Measurements from ENCODE around the gene TBC1D13. TPM values are rescaled to one million over a fixed set of nuclear protein-coding genes. Genes with fewer than 3 reads are reported as not detected.

Gene TBC1D13
- total and polyA plus RNA-seq, 2 of the 13 experiments (the other 11 are each of a cell fraction or from before 2014, with no cell fraction given), result 17.9 to 19.7 TPM

DNA sequence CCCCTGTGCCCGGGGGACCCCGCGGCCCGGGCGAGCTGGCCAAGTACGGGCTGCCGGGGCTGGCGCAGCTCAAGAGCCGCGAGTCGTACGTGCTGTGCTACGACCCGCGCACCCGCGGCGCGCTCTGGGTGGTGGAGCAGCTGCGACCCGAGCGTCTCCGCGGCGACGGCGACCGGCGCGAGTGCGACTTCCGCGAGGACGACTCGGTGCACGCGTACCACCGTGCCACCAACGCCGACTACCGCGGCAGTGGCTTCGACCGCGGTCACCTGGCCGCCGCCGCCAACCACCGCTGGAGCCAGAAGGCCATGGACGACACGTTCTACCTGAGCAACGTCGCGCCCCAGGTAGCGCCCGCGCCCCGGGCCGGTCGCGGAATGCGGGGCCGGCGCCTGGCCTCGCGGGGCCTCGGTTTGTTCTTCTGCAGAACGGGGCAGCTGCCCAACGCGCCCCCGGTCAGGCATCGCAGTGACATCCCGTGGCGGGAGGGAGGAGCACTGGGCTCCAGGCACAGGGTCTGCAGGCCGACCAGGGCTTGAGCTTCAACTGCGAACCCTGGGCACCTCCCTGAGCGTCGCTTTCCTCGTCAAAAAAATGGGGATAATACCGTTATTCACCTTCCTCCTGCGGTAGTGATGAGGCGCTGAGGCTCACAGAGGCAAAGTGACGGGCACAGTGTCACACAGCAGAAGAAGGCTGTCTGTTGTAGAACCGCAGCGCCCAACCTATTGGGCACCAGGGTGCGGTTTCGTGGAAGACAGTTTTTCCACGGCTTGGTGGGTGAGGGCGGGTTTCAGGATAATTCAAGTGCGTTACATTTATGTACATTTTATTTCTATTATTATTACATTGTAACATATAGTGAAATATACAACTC lies 32.0 kb downstream of the TBC1D13 start (continued):
- TF ChIP-seq, protein P1, sequence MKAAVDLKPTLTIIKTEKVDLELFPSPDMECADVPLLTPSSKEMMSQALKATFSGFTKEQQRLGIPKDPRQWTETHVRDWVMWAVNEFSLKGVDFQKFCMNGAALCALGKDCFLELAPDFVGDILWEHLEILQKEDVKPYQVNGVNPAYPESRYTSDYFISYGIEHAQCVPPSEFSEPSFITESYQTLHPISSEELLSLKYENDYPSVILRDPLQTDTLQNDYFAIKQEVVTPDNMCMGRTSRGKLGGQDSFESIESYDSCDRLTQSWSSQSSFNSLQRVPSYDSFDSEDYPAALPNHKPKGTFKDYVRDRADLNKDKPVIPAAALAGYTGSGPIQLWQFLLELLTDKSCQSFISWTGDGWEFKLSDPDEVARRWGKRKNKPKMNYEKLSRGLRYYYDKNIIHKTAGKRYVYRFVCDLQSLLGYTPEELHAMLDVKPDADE (CRISPR knock-in tag; IDR thresholded peaks at IDR 0.05), result no peak
- TF ChIP-seq HES4 (CRISPR knock-in tag; IDR thresholded peaks at IDR 0.05; ENCODE audit: borderline replicate concordance) (peak; percentile 91), ZNF598 (CRISPR knock-in tag; IDR thresholded peaks at IDR 0.05; ENCODE audit: borderline replicate concordance) (no peak), ZNF3 (CRISPR knock-in tag; IDR thresholded peaks at IDR 0.05) (no peak), ONECUT2 (CRISPR knock-in tag; IDR thresholded peaks at IDR 0.05) (no peak), KLF11 (CRISPR knock-in tag; IDR thresholded peaks at IDR 0.05) (no peak), ZNF264 (CRISPR knock-in tag; IDR thresholded peaks at IDR 0.05) (no peak), HMG20B (CRISPR knock-in tag; conservative IDR thresholded peaks at IDR 0.05) (no peak), ZBTB7B (CRISPR knock-in tag; IDR thresholded peaks at IDR 0.05) (no peak), HCFC1 (IDR thresholded peaks at IDR 0.05; ENCODE audit: low read depth, low read length) (no peak), ZNF337 (CRISPR knock-in tag; IDR thresholded peaks at IDR 0.05; ENCODE audit: borderline replicate concordance, low read depth) (no peak), ZNF605 (CRISPR knock-in tag; IDR thresholded peaks at IDR 0.05) (no peak), PCBP1 (IDR thresholded peaks at IDR 0.05; ENCODE audit: borderline replicate concordance, low read depth, low read length) (no peak)
- TF ChIP-seq, protein P2, sequence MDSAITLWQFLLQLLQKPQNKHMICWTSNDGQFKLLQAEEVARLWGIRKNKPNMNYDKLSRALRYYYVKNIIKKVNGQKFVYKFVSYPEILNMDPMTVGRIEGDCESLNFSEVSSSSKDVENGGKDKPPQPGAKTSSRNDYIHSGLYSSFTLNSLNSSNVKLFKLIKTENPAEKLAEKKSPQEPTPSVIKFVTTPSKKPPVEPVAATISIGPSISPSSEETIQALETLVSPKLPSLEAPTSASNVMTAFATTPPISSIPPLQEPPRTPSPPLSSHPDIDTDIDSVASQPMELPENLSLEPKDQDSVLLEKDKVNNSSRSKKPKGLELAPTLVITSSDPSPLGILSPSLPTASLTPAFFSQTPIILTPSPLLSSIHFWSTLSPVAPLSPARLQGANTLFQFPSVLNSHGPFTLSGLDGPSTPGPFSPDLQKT (CRISPR knock-in tag; IDR thresholded peaks at IDR 0.05; ENCODE audit: borderline replicate concordance), result no peak
- TF ChIP-seq, protein P3, sequence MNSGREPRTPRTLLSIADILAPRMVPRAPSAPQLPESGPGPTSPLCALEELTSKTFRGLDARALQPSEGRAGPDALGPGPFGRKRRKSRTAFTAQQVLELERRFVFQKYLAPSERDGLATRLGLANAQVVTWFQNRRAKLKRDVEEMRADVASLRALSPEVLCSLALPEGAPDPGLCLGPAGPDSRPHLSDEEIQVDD (CRISPR knock-in tag; IDR thresholded peaks at IDR 0.05; ENCODE audit: borderline replicate concordance), result peak; percentile 86; the same call in 1 of the 2 replicates
- TF ChIP-seq, protein P4, sequence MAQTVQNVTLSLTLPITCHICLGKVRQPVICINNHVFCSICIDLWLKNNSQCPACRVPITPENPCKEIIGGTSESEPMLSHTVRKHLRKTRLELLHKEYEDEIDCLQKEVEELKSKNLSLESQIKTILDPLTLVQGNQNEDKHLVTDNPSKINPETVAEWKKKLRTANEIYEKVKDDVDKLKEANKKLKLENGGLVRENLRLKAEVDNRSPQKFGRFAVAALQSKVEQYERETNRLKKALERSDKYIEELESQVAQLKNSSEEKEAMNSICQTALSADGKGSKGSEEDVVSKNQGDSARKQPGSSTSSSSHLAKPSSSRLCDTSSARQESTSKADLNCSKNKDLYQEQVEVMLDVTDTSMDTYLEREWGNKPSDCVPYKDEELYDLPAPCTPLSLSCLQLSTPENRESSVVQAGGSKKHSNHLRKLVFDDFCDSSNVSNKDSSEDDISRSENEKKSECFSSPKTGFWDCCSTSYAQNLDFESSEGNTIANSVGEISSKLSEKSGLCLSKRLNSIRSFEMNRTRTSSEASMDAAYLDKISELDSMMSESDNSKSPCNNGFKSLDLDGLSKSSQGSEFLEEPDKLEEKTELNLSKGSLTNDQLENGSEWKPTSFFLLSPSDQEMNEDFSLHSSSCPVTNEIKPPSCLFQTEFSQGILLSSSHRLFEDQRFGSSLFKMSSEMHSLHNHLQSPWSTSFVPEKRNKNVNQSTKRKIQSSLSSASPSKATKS (CRISPR knock-in tag; IDR thresholded peaks at IDR 0.05), result no peak
- TF ChIP-seq, protein P5, sequence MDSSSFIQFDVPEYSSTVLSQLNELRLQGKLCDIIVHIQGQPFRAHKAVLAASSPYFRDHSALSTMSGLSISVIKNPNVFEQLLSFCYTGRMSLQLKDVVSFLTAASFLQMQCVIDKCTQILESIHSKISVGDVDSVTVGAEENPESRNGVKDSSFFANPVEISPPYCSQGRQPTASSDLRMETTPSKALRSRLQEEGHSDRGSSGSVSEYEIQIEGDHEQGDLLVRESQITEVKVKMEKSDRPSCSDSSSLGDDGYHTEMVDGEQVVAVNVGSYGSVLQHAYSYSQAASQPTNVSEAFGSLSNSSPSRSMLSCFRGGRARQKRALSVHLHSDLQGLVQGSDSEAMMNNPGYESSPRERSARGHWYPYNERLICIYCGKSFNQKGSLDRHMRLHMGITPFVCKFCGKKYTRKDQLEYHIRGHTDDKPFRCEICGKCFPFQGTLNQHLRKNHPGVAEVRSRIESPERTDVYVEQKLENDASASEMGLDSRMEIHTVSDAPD (CRISPR knock-in tag; IDR thresholded peaks at IDR 0.05), result no peak
- TF ChIP-seq, protein P6, sequence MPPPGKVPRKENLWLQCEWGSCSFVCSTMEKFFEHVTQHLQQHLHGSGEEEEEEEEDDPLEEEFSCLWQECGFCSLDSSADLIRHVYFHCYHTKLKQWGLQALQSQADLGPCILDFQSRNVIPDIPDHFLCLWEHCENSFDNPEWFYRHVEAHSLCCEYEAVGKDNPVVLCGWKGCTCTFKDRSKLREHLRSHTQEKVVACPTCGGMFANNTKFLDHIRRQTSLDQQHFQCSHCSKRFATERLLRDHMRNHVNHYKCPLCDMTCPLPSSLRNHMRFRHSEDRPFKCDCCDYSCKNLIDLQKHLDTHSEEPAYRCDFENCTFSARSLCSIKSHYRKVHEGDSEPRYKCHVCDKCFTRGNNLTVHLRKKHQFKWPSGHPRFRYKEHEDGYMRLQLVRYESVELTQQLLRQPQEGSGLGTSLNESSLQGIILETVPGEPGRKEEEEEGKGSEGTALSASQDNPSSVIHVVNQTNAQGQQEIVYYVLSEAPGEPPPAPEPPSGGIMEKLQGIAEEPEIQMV (CRISPR knock-in tag; IDR thresholded peaks at IDR 0.05; ENCODE audit: low read depth), result no peak
- TF ChIP-seq, protein P7, sequence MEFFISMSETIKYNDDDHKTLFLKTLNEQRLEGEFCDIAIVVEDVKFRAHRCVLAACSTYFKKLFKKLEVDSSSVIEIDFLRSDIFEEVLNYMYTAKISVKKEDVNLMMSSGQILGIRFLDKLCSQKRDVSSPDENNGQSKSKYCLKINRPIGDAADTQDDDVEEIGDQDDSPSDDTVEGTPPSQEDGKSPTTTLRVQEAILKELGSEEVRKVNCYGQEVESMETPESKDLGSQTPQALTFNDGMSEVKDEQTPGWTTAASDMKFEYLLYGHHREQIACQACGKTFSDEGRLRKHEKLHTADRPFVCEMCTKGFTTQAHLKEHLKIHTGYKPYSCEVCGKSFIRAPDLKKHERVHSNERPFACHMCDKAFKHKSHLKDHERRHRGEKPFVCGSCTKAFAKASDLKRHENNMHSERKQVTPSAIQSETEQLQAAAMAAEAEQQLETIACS (CRISPR knock-in tag; IDR thresholded peaks at IDR 0.05), result peak; percentile 76
